GM12865 (cell line): ENCODE data around the gene DCT.

Experiments used
- DNase-seq: peaks from one replicate; pipeline ENCODE4 v3.0.0; 2010; ENCODE audit warnings: low read depth
- H3K4me3 ChIP-seq: 2 replicates; pipeline ENCODE4 v1.5.1; 2011; ENCODE audit warnings: mild to moderate bottlenecking, low read depth, low read length, control low read depth
- TF ChIP-seq, protein P1 (sequence below): IDR thresholded peaks from 2 replicates; pipeline ENCODE4 v1.5.1; 2011; ENCODE audit warnings: low read length, control low read depth, low read depth, inconsistent platforms; ENCODE audit not compliant: insufficient read depth; ENCODE audit errors: missing control alignments

Gene DCT

DNA sequence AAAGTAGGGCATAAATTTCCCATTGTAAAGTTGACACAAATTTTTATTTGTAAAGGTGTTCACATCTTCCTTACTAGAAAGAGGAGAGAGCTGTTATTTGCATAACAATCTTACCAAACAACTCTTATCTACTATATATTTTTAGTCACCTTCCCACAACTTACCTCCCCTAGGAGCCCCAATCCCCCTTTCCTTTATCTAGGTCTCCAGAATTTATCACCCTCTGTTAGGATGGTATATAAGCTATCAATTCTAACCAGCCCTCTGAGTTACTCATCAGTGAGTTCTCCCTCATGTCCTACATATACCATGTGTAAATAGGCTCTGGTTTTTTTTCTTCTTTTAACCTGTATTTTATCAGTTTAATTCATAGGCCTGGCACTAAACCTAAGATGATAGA is 62.2 kb downstream of the DCT start:
- TF ChIP-seq, protein P1, sequence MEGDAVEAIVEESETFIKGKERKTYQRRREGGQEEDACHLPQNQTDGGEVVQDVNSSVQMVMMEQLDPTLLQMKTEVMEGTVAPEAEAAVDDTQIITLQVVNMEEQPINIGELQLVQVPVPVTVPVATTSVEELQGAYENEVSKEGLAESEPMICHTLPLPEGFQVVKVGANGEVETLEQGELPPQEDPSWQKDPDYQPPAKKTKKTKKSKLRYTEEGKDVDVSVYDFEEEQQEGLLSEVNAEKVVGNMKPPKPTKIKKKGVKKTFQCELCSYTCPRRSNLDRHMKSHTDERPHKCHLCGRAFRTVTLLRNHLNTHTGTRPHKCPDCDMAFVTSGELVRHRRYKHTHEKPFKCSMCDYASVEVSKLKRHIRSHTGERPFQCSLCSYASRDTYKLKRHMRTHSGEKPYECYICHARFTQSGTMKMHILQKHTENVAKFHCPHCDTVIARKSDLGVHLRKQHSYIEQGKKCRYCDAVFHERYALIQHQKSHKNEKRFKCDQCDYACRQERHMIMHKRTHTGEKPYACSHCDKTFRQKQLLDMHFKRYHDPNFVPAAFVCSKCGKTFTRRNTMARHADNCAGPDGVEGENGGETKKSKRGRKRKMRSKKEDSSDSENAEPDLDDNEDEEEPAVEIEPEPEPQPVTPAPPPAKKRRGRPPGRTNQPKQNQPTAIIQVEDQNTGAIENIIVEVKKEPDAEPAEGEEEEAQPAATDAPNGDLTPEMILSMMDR, result no peak
- no peak overlapping the region for H3K4me3 ChIP-seq
- no peak for DNase-seq

DNA sequence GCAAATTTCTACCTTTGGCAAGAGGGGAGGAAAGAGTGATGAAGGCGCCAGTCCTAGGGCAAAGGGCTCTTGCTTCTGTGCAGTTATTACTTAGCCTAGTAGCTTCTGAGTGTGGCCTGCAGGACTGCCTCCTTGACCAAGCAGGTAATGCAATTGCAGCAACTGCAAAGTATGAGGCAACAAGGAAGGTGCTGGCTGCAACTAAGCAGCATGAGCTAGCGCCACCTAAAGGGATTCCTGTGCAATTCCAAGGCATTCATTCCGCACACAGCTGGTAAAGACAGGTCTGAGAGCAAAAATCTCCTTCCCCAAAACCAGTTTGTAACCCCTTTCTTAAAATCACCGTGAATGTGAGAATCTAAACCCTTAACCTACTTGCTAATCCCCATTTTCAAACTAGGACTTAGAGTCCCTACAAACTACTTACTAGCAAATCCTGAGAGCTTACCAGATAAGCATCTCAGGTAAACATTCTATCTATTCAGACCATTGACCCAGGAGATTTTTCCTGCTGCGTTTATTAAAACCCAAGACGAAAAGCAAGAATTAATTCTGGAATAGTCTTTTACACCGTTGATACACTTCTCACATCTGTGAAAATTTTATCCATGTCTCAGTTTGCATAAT is 62.9 kb downstream of the DCT start:
- no peak overlapping the region for H3K4me3 ChIP-seq
- TF ChIP-seq, protein P1, result peak; percentile 58
- DNase-seq, result peak; percentile 30

DNA sequence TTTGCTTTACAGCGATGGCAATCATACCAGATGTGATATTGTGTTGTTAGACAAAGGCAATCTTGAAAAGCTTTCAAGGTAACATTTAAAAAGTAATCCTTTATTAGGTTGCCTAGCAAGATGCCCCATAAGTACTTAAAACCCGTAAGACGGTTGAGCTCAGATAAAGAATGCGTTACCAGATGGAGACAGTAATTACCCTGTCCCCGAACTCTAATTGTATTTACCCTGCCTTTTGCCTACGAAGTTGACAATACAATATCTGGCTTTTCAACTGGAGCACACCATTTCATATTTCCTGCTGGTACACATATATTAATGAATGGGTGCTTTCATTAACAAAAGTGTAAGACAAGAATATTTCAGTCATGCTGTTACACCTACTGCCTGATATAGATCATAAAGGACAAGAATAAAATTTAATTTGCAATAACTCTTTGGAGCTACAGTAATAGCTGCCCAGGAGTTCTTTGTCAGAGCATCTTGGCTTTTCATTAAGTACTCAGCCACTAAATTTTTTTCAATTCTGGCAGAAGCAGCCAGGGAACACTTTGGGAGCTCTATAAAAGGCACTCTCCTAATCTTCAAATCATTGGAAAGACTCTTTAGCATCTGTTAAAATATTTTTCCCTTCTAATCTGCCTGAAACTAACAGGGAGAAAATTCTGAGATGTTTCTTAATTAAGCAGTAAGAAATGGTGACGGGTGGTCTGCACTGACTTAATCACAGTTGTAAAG is 63.8 kb downstream of the DCT start:
- DNase-seq, result no peak
- TF ChIP-seq, protein P1, result no peak
- H3K4me3 ChIP-seq, result no peak overlapping the region

DNA sequence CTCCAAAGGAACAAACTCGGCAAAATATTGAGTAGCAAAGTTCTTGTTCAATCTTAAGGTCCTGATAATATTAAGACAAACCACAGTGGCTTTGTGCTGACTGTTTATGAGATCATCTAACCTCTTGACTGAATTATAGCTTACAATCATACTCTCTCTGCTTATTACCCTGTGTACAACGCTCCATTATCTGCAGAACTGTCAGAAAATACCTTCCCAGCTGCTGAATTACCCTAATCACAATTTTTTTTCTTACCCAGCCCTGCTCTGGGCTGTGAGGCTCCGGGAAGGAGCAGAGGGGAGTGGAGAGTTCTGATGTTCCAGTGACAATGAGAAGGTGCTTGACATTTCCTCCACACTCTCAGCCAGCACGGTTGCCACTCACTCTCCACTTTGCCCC is 64.8 kb downstream of the DCT start:
- DNase-seq, result no peak
- H3K4me3 ChIP-seq, result no peak overlapping the region
- TF ChIP-seq, protein P1, result no peak

DNA sequence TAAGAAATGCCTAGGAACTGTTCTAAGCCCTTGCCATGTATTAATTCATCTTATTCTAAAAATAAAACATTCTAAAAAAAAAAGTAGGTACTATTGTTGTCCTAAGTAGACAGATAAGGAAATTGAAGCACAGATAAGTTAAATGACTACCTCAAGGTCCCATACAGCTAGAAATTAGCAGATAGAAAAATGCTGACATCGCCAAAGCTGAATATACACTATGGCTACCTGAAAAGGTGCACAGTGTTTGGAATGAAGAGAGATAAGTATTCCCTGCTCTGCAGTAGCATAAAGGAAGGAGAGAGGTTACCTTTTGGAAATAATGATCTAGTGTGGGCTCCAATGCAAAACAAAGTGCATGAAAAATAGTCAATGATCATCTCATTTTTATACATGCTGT is 65.3 kb downstream of the DCT start:
- TF ChIP-seq, protein P1, result no peak
- no peak overlapping the region for H3K4me3 ChIP-seq
- no peak for DNase-seq

DNA sequence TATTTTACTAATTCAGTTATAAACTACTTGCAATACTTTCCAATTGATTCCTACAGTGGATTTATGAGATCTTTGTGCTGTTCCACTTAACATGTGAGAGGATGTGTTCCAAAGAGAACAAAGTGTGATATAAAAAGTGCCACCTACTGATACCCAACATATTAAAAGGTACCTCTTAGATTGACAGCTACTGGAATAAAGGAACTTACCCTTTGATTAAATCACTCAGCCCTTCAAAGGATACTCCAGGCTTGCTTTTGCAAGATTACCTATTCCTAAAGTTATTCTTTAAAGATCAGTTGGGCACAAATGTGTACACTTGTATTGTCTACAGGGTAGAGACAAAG is 65.9 kb downstream of the DCT start:
- DNase-seq, result no peak
- no peak overlapping the region for H3K4me3 ChIP-seq
- TF ChIP-seq, protein P1, result no peak
